ENCODE data around the gene TNPO1. TPM values are rescaled to one million over a fixed set of nuclear protein-coding genes. Genes with fewer than 3 reads are reported as not detected.
A peak's percentile ranks its signal among the peaks of the same experiment; 100 is the strongest.

Gene TNPO1
- total and polyA plus RNA-seq, 2 of the 13 experiments (the other 11 are each of a cell fraction or from before 2014, with no cell fraction given): 26.7 to 123 TPM

DNA sequence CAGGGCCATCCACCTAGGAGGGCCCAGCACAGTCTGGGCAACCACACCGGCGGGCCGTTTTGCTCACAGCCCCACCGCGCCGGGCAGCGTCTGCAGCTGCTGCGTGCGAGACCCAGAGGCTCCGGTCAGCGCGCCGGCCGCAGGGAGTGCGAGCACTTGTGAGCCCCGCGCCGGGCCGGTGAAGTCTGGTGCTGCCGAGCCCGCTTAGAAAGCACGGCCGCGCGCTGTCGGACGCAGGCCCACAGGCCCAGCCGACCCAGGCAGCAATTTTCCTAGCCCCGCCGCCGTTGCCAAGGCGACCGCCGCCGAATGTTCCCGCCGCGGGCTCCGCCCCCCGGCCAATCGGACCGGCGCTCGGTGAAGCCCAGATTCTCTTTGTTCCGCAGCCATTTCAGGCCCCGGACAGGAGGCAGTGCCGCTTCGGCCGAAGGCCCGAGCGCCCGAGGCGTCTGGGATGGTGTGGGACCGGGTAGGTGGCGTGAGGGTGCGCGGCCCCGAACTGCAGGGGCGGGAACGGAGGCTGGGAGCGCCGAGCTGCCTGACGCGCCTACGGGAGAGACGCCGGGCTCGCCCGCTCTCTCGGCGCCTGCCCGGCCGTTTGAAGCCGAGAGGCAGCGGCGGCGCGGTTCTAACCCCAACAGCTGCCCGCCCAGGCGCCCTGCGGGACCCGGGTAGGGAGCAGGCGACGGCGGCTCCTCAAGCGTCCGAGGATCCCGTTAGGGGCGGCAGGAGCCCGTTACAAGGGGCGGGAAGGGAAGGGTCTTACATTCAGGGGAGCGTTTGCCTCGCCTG is at the start of gene TNPO1 (continued):
- TF ChIP-seq GTF2F1 (IDR thresholded peaks at IDR 0.05; ENCODE audit: low read length) (no peak), NFE2L2 (IDR thresholded peaks at IDR 0.05; ENCODE audit: low read length) (no peak), GABPB1 (CRISPR knock-in tag; IDR thresholded peaks at IDR 0.05) (peak; percentile 76), PRMT3 (CRISPR knock-in tag; IDR thresholded peaks at IDR 0.05; ENCODE audit: borderline replicate concordance, low read depth) (no peak), ZNF180 (CRISPR knock-in tag; IDR thresholded peaks at IDR 0.05; ENCODE audit: borderline replicate concordance, low read depth) (no peak), AHR (CRISPR knock-in tag; IDR thresholded peaks at IDR 0.05) (no peak), JUNB (CRISPR knock-in tag; IDR thresholded peaks at IDR 0.05; ENCODE audit: borderline replicate concordance) (no peak), NR2F1 (CRISPR knock-in tag; IDR thresholded peaks at IDR 0.05) (no peak), MIER2 (CRISPR knock-in tag; IDR thresholded peaks at IDR 0.05) (no peak; the same call in 1 of the 2 replicates), ZNF12 (CRISPR knock-in tag; IDR thresholded peaks at IDR 0.05) (peak; percentile 13; the same call in 1 of the 2 replicates), ZNF432 (CRISPR knock-in tag; IDR thresholded peaks at IDR 0.05; ENCODE audit: borderline replicate concordance) (no peak), SOX5 (CRISPR knock-in tag; IDR thresholded peaks at IDR 0.05; ENCODE audit: borderline replicate concordance) (peak; percentile 15; the same call in 1 of the 2 replicates), REXO4 (CRISPR knock-in tag; IDR thresholded peaks at IDR 0.05; ENCODE audit: borderline replicate concordance) (no peak), KLF15 (CRISPR knock-in tag; IDR thresholded peaks at IDR 0.05; ENCODE audit: borderline replicate concordance) (no peak), PRPF4 (IDR thresholded peaks at IDR 0.05; ENCODE audit: low read depth, low read length, poor library complexity, severe bottlenecking) (no peak), ZNF143 (CRISPR knock-in tag; IDR thresholded peaks at IDR 0.05) (peak; percentile 39; the same call in 1 of the 2 replicates), ZFP1 (CRISPR knock-in tag; IDR thresholded peaks at IDR 0.05) (no peak), ZSCAN29 (CRISPR knock-in tag; conservative IDR thresholded peaks at IDR 0.05) (no peak), ISX (CRISPR knock-in tag; conservative IDR thresholded peaks at IDR 0.05) (no peak), EZH2 (conservative IDR thresholded peaks at IDR 0.05; ENCODE audit: low read depth, low read length) (no peak), ZNF75D (CRISPR knock-in tag; IDR thresholded peaks at IDR 0.05; ENCODE audit: borderline replicate concordance) (no peak), RBAK (CRISPR knock-in tag; IDR thresholded peaks at IDR 0.05) (no peak)
- TF ChIP-seq, protein P1, sequence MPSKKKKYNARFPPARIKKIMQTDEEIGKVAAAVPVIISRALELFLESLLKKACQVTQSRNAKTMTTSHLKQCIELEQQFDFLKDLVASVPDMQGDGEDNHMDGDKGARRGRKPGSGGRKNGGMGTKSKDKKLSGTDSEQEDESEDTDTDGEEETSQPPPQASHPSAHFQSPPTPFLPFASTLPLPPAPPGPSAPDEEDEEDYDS (CRISPR knock-in tag; IDR thresholded peaks at IDR 0.05): 0 out of 2 replicates have a peak, but pooled peaks have one; percentile 58
- TF ChIP-seq, protein P2, sequence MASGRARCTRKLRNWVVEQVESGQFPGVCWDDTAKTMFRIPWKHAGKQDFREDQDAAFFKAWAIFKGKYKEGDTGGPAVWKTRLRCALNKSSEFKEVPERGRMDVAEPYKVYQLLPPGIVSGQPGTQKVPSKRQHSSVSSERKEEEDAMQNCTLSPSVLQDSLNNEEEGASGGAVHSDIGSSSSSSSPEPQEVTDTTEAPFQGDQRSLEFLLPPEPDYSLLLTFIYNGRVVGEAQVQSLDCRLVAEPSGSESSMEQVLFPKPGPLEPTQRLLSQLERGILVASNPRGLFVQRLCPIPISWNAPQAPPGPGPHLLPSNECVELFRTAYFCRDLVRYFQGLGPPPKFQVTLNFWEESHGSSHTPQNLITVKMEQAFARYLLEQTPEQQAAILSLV (CRISPR knock-in tag; IDR thresholded peaks at IDR 0.05; ENCODE audit: borderline replicate concordance): 0 out of 2 replicates have a peak, but pooled peaks have one; percentile 44
- TF ChIP-seq, protein P3, sequence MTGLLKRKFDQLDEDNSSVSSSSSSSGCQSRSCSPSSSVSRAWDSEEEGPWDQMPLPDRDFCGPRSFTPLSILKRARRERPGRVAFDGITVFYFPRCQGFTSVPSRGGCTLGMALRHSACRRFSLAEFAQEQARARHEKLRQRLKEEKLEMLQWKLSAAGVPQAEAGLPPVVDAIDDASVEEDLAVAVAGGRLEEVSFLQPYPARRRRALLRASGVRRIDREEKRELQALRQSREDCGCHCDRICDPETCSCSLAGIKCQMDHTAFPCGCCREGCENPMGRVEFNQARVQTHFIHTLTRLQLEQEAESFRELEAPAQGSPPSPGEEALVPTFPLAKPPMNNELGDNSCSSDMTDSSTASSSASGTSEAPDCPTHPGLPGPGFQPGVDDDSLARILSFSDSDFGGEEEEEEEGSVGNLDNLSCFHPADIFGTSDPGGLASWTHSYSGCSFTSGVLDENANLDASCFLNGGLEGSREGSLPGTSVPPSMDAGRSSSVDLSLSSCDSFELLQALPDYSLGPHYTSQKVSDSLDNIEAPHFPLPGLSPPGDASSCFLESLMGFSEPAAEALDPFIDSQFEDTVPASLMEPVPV (CRISPR knock-in tag; IDR thresholded peaks at IDR 0.05): peak; percentile 20; the same call in 1 of the 2 replicates
- TF ChIP-seq, protein P4, sequence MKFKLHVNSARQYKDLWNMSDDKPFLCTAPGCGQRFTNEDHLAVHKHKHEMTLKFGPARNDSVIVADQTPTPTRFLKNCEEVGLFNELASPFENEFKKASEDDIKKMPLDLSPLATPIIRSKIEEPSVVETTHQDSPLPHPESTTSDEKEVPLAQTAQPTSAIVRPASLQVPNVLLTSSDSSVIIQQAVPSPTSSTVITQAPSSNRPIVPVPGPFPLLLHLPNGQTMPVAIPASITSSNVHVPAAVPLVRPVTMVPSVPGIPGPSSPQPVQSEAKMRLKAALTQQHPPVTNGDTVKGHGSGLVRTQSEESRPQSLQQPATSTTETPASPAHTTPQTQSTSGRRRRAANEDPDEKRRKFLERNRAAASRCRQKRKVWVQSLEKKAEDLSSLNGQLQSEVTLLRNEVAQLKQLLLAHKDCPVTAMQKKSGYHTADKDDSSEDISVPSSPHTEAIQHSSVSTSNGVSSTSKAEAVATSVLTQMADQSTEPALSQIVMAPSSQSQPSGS (CRISPR knock-in tag; IDR thresholded peaks at IDR 0.05): peak; percentile 59; the same call in 1 of the 2 replicates
